ENCODE data around the gene ZNF618.

The ZNF618 gene

GRCh38 chr9:113885183-113886025 lies 9.3 kb downstream of the ZNF618 start:
- no peak for DNase-seq

GRCh38 chr9:113886026-113886369 lies 9.9 kb downstream of the ZNF618 start:
- DNase-seq = no peak

DNA sequence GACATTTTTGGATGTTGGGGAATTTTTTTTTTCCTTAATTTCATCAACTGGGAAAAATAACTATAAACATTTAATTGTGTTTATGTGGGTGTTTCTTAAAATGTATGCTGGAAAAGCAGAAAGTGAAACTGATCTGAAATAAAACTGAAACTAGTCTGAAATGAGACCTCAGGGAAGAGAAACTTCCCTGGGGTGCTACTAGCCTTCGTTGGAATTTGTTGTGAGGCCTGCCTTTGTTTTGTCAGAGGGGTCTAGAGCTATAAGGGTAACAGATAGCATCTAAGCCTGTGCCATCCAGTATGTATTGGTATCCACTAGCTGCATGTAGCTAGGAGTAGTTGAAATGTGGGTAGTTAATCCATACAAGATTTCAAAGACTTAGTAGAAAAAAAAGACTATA lies 10.4 kb downstream of the ZNF618 start:
- DNase-seq = no peak

GRCh38 chr9:113886933-113887332 lies 10.8 kb downstream of the ZNF618 start:
- no peak for DNase-seq

GRCh38 chr9:113887436-113887835 lies 11.3 kb downstream of the ZNF618 start:
- no peak for DNase-seq

- DNase-seq = no peak
Observed at GRCh38 chr9:113888336-113888735, 12.2 kb downstream of the ZNF618 start.

DNA sequence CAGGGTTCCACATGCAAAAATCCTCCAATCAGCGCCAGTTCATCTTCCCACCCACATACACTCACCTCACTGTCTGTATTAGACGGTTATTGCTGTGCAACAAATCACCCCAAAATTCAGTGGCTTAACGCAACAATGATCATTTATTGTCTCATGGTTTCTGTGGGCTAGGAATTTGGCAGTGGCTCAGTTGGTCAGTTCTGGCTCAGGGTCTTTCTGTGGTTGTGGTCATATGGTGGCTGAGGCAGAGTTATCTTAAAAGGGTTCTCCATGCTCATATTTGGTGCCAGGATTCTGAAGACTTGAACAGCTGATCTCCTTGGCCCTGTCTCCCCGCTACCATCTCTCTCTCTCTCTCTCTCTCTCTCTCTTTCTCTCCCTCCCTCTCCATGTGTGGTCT lies 12.9 kb downstream of the ZNF618 start:
- no peak for DNase-seq

- no peak for DNase-seq
Observed at GRCh38 chr9:113890704-113891103, 14.6 kb downstream of the ZNF618 start.

- DNase-seq = no peak
Observed at GRCh38 chr9:113892861-113893491, 16.9 kb downstream of the ZNF618 start.

DNA sequence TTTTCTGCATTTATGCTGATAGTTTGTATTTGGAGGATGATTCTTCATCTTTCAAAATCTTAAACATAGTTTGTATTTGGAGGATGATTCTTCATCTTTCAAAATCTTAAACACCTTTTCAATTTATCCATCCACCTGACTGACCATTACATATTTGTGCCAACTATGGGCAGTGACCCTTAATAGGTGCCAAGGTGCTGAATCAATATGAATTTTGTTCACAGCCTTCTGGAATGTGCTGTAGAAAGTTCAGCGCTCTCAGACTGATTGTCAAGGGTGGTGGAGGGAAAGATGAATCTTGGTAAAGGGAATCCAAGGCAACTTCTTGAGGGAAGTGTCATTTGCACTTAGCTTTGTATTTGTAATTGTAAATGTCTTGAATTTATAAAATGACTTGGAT lies 18.1 kb downstream of the ZNF618 start:
- DNase-seq = no peak

- no peak for DNase-seq
Observed at GRCh38 chr9:113895526-113895925, 19.4 kb downstream of the ZNF618 start.

- no peak for DNase-seq
Observed at GRCh38 chr9:113896713-113897112, 20.6 kb downstream of the ZNF618 start.

- no peak for DNase-seq
Observed at GRCh38 chr9:113898151-113898550, 22.0 kb downstream of the ZNF618 start.

DNA sequence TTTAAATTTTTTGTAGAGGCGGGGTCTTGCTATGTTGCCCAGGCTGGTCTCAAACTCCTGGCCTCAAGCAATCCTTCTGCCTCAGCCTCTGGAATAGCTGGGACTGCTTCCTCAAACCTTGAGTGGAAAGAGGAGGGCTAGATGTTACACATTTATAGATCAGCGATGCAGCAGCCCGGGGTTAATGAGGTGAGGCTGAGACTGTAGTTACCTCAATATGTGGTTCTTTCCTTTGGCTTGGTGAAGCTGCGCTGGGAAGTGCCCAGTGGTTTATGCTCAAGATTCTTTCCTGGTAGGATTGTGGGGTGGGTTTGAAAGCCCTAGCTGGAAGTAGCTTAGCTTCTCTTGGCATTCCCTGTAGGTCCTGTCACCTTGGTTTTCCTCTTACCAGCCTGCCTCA lies 22.5 kb downstream of the ZNF618 start:
- no peak for DNase-seq

- no peak for DNase-seq
Observed at GRCh38 chr9:113899205-113899604, 23.1 kb downstream of the ZNF618 start.

DNA sequence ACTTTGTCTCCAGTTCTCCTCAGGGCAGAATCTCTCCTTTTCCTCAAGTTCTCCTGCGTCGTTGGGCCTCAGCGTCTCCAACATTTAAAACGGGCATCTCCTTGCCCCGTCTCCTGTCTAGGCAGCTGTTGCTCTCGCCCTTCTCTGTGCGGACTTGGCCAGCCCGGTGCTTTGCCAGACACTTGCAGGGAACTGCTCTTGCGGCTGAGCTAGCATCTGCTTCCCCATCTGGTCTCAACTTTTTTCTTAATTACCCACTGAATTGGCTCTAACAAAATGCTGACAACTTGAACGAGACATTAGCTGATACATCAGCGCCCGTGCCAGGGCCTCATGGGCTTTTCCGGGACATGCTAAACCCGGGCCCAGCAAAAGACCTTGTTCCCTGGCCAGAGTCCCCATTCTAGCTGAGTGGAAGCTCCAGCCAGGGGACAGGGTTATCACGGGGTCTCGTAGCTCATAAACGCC lies 25.1 kb downstream of the ZNF618 start:
- DNase-seq = no peak

GRCh38 chr9:113903514-113904077 lies 27.5 kb downstream of the ZNF618 start:
- no peak for DNase-seq

DNA sequence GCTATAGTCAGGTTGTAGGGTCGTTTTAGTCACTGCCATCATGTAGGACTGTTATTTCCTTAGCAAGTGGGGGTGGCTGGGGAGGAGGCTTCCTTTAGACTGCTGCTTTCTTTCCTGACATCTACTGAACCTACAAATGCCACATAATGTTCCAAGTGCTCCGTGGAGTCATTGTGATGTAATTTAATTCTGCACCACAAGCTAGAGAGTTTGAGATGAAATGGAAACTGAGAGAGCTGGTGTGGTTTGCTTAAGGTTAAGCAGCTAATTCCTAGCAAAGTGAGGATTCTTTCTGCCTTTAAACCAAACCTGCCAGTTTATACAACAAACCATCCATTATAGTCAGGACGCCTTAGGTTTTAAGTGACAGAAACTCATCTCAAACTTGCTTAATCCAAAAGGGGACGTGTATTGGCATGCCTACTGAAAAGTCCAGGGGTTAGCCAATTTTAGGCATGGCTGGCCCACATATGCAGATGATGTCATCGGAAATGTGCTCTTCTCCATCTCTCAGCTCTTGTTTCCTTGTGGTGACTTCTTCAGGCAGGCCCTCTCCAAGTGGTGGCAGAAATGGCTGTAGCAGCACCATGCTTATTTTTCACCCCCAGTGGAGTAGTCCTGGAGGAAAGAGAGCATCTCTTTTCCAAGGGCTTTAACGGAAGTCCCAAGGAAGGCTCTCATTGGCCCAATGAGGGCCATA lies 30.5 kb downstream of the ZNF618 start:
- no peak for DNase-seq

DNA sequence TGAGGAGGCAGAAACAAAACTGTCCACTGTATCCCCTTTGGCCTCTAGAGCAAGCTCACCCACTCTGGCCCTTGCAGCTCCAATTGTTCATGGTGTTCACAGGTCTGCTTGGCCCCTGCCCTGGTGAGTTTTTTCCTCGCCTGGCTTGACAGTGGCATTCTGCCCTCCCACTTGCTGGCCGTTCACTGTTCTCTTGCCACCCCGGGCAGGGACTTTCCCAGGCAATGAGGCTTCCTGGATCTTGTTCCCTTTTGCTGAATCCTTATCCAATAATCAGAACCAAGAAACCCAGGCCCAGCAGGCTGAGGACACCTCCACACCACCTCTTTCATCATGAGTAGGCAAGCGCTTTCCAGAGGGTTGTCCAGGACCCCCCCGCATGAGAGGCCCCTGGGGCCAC lies 31.2 kb downstream of the ZNF618 start:
- DNase-seq = no peak

GRCh38 chr9:113909421-113909820 lies 33.3 kb downstream of the ZNF618 start:
- DNase-seq = no peak

GRCh38 chr9:113910036-113910639 lies 34.0 kb downstream of the ZNF618 start:
- no peak for DNase-seq

DNA sequence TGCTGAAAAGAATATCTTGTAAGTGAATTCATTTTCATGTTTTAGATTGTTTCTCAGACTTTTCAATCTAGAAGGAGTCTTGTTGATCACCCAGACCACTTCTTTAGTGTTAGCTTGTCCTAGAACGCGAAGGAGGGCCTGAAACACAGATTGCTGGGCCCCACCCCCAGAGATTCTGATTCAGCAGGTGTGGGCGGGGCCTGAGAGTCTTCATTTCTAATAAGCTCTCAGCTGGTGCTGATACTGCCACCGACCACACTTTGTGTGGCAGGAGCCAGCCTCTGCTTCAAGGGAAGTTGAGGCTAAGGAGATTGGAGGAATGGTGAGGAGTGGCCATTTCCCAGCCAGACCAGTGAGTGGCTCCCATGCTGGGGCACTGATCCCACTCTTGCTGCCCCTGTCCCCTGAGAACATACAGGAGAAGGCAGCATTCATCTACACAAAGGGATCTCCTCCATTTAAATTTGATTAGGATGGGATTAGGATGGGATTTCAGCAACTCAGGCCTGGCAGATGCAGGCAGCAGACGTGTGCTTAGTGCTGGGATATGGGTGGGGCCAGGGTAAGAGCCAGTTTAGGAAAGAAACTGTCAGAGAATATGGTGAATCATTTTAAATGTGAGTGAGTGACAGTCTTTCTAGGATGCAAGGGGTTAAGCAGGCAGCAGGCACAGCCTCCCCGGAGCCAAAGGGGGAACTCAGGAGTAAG lies 35.9 kb downstream of the ZNF618 start:
- no peak for DNase-seq

- DNase-seq = no peak
Observed at GRCh38 chr9:113912816-113913215, 36.7 kb downstream of the ZNF618 start.
